Suppressor macrophage treated with lipopolysaccharide for 1 hour (primary cell): Measurements from ENCODE around the gene C3orf20.

Source experiments
- DNase-seq, 3 donors: peaks; one replicate each; pipeline ENCODE4 v3.0.0-alpha.2; 2020 to 2022

C3orf20 gene

DNA sequence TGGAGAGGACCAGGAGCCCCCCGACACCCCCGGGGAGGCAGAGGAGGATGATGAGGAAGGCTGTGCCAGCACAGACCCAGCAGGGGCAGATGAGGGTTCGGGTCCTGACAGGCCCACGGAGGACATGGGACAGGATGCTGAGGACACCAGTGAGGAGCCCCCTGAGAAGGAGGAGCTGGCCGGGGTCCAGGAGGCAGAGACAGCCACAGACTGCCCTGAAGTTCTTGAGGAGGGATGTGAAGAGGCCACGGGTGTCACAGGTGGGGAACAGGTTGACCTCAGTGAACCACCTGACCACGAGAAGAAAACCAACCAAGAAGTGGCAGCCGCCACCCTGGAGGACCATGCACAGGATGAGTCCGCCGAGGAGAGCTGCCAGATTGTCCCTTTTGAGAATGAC lies 144.7 kb downstream of the C3orf20 start:
- no peak for DNase-seq

DNA sequence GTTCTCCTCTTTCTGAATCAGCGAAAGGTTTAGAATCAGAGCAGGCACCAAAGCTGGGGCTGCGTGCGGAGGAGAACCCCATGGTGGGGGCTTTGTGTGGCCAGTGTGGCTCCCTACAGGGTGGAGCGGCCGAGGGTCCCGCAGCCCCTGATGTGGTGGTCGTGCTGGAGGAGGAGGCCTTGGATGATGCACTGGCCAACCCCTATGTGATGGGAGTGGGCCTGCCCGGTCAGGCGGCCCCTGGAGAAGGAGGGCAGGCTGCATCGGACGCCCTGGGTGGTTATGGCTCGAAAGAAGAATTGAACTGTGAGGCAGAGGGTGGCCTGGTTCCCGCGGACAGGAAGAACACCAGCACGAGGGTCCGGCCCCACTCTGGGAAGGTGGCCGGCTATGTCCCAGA lies 145.2 kb downstream of the C3orf20 start:
- DNase-seq, result no peak

DNA sequence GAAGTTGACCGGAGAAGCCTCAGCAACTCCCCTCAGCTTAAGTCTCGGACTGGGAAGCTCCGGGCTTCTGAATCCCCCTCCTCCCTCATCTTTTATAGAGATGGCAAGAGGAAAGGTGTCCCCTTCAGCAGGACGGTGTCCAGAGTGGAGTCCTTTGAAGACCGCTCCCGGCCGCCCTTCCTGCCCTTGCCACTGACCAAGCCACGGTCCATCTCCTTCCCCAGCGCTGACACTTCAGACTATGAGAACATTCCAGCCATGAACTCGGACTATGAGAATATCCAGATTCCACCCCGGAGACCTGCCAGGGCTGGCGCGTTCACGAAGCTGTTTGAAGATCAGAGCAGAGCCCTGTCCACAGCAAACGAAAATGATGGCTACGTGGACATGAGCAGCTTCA lies 146.2 kb downstream of the C3orf20 start:
- DNase-seq, result no peak

DNA sequence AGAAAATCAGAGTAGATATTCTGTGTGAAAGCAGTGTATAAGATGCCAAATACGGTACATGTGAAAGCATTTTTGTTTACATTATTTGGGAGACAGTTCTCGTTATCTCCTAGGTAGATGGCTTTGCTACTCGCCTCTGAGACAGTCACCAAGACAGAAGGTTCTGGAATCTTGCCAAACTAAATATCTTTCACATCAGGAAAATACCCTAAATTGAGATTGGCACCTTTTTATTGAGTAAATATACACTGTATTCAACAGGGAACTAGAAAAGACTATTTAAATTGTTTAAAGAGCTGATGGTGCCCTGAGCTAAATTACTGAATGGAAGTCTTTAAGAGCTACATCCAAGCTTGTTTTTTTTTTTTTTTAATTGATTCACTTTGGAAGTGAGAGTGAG lies 147.2 kb downstream of the C3orf20 start:
- DNase-seq, result no peak
